Left forelimb (tissue), 1 donor: Measurements from ENCODE around the gene MRC2.

ENCODE experiments used
- DNase-seq: peaks from one replicate; pipeline ENCODE4 v3.0.0-alpha.2; 2018; ENCODE audit warnings: low spot score

The MRC2 gene

GRCh38 chr17:62720126-62720850 lies 92.8 kb downstream of the MRC2 start:
- no peak for DNase-seq

GRCh38 chr17:62722625-62723024 lies 95.2 kb downstream of the MRC2 start:
- no peak for DNase-seq

- no peak for DNase-seq
Measured at GRCh38 chr17:62723842-62724241, 96.4 kb downstream of the MRC2 start.

- DNase-seq, result no peak
Measured at GRCh38 chr17:62724398-62725146, 97.1 kb downstream of the MRC2 start.

- no peak for DNase-seq
Measured at GRCh38 chr17:62725791-62726249, 98.3 kb downstream of the MRC2 start.

- no peak for DNase-seq
Measured at GRCh38 chr17:62727916-62728672, 100.6 kb downstream of the MRC2 start.

- DNase-seq, result no peak
Measured at GRCh38 chr17:62732125-62732524, 104.7 kb downstream of the MRC2 start.

GRCh38 chr17:62735044-62735651 lies 107.7 kb downstream of the MRC2 start:
- DNase-seq, result no peak

- DNase-seq, result no peak
Measured at GRCh38 chr17:62737513-62737912, 110.0 kb downstream of the MRC2 start.

- no peak for DNase-seq
Measured at GRCh38 chr17:62738281-62738680, 110.8 kb downstream of the MRC2 start.

GRCh38 chr17:62739645-62740388 lies 112.3 kb downstream of the MRC2 start:
- no peak for DNase-seq

GRCh38 chr17:62741290-62741689 lies 113.8 kb downstream of the MRC2 start:
- no peak for DNase-seq
